GM19351 (cell line): ENCODE data around the gene FRMD4A.
"Not testable (repeated sequence)": the region's sequence is repeated elsewhere in the genome, so short reads cannot be mapped to it uniquely, and the experiment has no call there.

ENCODE experiments used
- ATAC-seq: cut with Tn5 transposase; IDR thresholded peaks from one replicate; pipeline ENCODE4 v1.9.1; 2021; ENCODE audit warnings: mild to moderate bottlenecking, moderate library complexity; ENCODE audit not compliant: unreplicated experiment

FRMD4A gene

GRCh38 chr10:13831711-13832141, 499.0 kb downstream of the FRMD4A start:
- peak; percentile 77 for ATAC-seq

GRCh38 chr10:13830385-13830784, 500.3 kb downstream of the FRMD4A start:
- no peak for ATAC-seq

GRCh38 chr10:13829790-13830189, 500.9 kb downstream of the FRMD4A start:
- no peak for ATAC-seq

GRCh38 chr10:13828284-13828683, 502.4 kb downstream of the FRMD4A start:
- ATAC-seq = not testable (repeated sequence)

GRCh38 chr10:13827076-13827797, 503.5 kb downstream of the FRMD4A start:
- ATAC-seq = no peak

- ATAC-seq = no peak
Measured at GRCh38 chr10:13823709-13824405, 506.9 kb downstream of the FRMD4A start.

GRCh38 chr10:13823096-13823708, 507.5 kb downstream of the FRMD4A start:
- no peak for ATAC-seq

DNA sequence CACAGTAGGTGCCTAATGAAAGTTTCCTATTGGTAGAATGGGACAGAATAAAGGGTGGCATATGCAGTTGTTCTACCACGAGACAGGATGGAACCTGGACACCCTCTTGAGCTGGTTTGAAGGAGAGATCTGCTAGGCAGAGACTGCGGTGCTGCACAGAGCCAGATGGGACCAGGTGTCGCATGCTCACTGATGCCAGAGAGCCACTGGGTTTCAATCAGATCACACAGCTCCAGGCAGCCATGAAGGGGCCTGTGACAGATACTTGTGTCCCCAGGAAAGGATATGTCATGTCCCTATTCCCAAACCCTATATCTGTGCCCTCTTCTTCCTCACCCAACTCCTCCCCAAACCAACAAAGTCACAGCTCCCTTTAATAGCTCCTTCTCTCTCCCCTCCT, 508.2 kb downstream of the FRMD4A start:
- no peak for ATAC-seq

DNA sequence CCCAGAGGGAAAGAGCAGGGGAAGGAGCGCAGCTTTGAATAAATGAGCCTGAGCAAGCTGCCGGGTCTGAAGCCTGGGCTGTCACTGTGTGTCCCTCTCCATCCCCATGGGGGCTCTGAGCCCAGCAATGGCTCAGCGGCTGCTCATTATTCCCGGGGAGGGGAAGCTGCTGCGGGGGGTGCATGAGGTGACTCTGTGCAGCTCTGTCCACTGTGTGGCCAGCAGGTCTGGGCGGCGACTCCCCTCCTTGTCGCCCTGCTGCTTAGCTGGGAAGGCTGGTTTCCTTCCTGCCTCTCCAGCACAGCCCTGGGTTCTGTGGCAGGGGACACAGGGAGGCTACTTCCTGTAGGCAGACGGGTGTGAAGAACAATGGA, 509.8 kb downstream of the FRMD4A start:
- ATAC-seq = no peak

- no peak for ATAC-seq
Measured at GRCh38 chr10:13820119-13820963, 510.4 kb downstream of the FRMD4A start.

GRCh38 chr10:13816195-13816925, 514.4 kb downstream of the FRMD4A start:
- no peak for ATAC-seq

DNA sequence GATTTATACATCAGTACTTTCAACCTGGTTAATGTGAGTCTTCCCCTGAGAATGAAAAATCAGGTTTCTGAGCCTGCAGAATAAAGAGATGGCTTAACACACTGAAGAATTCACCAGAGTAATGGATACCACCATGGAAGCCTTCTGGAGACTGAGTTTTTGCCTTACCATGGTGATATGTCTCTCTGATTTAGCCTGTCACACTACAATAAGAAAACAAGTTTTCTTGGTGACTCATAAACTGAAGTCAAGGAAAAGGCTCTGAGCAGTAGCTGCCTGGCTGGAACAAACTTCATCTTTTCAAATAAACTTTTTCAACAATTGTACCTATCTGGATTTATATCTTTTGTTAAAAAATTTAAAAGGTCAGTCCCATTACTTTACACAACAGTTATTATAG, 515.0 kb downstream of the FRMD4A start:
- ATAC-seq = no peak

GRCh38 chr10:13813550-13813949, 517.2 kb downstream of the FRMD4A start:
- ATAC-seq = no peak

GRCh38 chr10:13812804-13813203, 517.9 kb downstream of the FRMD4A start:
- no peak for ATAC-seq

DNA sequence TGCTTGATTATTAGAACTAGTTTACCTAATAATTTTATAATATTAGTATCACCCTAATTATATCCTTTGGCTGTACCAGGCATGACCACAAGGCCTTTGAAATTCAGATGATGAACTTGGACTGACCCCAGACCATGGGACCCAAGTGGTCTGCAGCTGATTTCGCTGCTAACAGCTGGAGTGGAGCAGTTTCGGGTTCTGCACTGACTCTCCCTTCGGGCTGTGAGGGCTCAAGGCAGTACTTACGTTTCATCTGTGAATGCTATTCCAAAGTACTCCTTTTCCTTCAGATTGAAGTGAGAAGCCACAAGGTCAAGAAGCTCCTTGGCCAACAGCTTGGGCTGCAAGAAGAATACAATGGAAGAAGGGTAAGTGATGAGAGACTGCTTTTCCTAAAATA, 520.2 kb downstream of the FRMD4A start:
- no peak for ATAC-seq

DNA sequence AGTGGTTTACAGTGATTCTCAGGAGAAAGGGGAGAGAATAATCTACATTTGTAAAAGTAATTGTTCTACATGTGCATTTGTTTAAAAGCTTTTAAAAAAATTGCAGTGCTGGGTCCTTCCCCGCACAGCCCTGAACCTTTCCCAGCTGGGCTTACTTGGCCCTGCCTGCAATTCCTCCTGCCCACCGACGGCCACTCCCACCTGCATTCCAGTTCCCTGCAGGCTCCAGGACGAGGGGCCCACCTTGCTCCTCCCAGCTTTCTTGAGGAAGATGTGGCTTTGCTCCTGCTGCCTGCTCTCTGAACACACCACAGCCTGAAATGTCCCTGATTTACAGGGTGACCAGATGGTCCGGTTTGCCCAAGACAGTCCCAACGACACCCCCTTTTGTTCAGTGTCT, 521.3 kb downstream of the FRMD4A start:
- no peak for ATAC-seq

DNA sequence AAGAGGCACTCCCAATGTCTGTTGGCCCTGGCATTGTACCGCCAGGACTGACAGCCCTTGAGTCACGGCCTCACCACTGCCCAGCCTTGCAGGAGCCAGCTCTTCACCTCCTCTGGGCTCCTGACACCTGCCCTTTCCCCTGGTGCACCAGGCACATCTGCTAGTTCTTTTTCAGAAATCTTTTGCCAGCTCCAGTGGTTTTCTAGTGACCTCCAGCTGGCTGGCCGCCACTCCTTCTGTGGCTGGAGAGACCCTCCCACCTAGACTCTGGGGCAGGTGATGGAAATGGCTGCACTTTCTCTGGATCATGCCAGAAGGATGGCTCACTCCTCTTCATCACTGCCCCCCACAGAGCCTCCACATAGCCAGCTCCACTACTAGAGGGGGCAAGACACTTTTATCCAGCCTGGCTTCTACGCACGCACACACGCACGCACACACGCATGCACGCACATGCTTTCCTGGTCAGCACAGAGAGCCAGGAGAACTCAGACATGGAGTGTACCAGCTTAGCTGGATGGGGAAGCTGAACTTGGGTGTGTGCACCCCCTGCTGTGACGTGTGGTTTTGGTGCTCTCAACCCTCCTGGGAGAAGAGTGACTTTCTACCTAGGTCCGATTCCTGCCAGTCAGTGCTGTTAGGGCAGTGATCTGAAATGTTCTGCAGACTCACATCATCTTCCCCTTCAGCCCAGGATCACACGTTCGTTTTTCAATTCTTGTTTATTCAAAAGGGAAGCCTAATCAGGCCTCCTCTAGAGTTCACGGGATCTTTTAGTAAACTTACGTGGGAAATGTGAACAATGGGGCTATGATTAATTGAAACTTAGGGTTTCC, 522.0 kb downstream of the FRMD4A start:
- no peak for ATAC-seq

- ATAC-seq = no peak
Measured at GRCh38 chr10:13806419-13806818, 524.3 kb downstream of the FRMD4A start.
